ENCODE data around the gene GPR157.
"Not testable (repeated sequence)": the region's sequence is repeated elsewhere in the genome, so short reads cannot be mapped to it uniquely, and the experiment has no call there.

The GPR157 gene

GRCh38 chr1:9146156-9146555 is 17.3 kb upstream of the GPR157 start:
- no peak for DNase-seq (ENCODE audit: low spot score)

GRCh38 chr1:9145714-9146113 is 16.8 kb upstream of the GPR157 start:
- no peak for DNase-seq (ENCODE audit: low spot score)

- DNase-seq (ENCODE audit: low spot score) = no peak
These were observed 16.2 kb upstream of the GPR157 start for GRCh38 chr1:9145021-9145668.

- not testable (repeated sequence) for DNase-seq (ENCODE audit: low spot score)
These were observed 15.6 kb upstream of the GPR157 start for GRCh38 chr1:9144494-9144893.

GRCh38 chr1:9143250-9143649 is 14.3 kb upstream of the GPR157 start:
- no peak for DNase-seq (ENCODE audit: low spot score)

GRCh38 chr1:9139930-9140329 is 11.0 kb upstream of the GPR157 start:
- no peak for DNase-seq (ENCODE audit: low spot score)

- no peak for DNase-seq (ENCODE audit: low spot score)
These were observed 8.0 kb upstream of the GPR157 start for GRCh38 chr1:9136932-9137331.

GRCh38 chr1:9135073-9135836 is 6.4 kb upstream of the GPR157 start:
- no peak for DNase-seq (ENCODE audit: low spot score)

- DNase-seq (ENCODE audit: low spot score) = no peak
These were observed 5.1 kb upstream of the GPR157 start for GRCh38 chr1:9133870-9134585.

- peak; percentile 68 for DNase-seq (ENCODE audit: low spot score)
These were observed 552 bp upstream of the GPR157 start for GRCh38 chr1:9129266-9130041.

GRCh38 chr1:9128166-9128519 is 759 bp downstream of the GPR157 start:
- DNase-seq (ENCODE audit: low spot score) = no peak

- DNase-seq (ENCODE audit: low spot score) = peak; percentile 22
These were observed 1.3 kb downstream of the GPR157 start for GRCh38 chr1:9127395-9128165.

- no peak for DNase-seq (ENCODE audit: low spot score)
These were observed 2.4 kb downstream of the GPR157 start for GRCh38 chr1:9126511-9126910.

GRCh38 chr1:9125847-9126246 is 3.1 kb downstream of the GPR157 start:
- DNase-seq (ENCODE audit: low spot score) = not testable (repeated sequence)

- no peak for DNase-seq (ENCODE audit: low spot score)
These were observed 3.6 kb downstream of the GPR157 start for GRCh38 chr1:9125325-9125724.

GRCh38 chr1:9124389-9124788 is 4.5 kb downstream of the GPR157 start:
- DNase-seq (ENCODE audit: low spot score) = not testable (repeated sequence)

- not testable (repeated sequence) for DNase-seq (ENCODE audit: low spot score)
These were observed 5.2 kb downstream of the GPR157 start for GRCh38 chr1:9123665-9124064.

GRCh38 chr1:9121496-9122409 is 7.1 kb downstream of the GPR157 start:
- DNase-seq (ENCODE audit: low spot score) = no peak

GRCh38 chr1:9120312-9120958 is 8.5 kb downstream of the GPR157 start:
- no peak for DNase-seq (ENCODE audit: low spot score)

GRCh38 chr1:9119745-9120144 is 9.2 kb downstream of the GPR157 start:
- no peak for DNase-seq (ENCODE audit: low spot score)
